ENCODE measurements around the gene GBGT1. TPM values are rescaled to one million over a fixed set of nuclear protein-coding genes. Genes with fewer than 3 reads are reported as not detected.

Gene GBGT1
- total RNA-seq, 1 experiment from 2014 or later, result 16.5 TPM

GRCh38 chr9:133143639-133144141, 20.0 kb downstream of the GBGT1 start:
- peak overlapping the region; percentile 62 for H3K4me3 Mint-ChIP-seq
- no peak for DNase-seq (ENCODE audit: low spot score)
- H3K36me3 Mint-ChIP-seq, result no peaks in the 10 kb centered on the region
- CTCF ChIA-PET, result interaction anchor here (0.6 to 5.4 kb wide), 53 partner anchors 7 to 701 kb away, joined by 3 to 93 read pairs (median 7); partner anchors contain the start of genes CACFD1, CEL, GTF3C5 and RALGDS
- no peak for ATAC-seq
- H3K9me3 Mint-ChIP-seq, result no peaks in the 10 kb centered on the region
- POLR2A ChIA-PET, result interaction anchor here (0.9 to 1.5 kb wide), 3 partner anchors 24 to 113 kb away, joined by 3 to 5 read pairs (median 3); partner anchors contain the start of gene GTF3C5
- peaks cover 24% of the 10 kb centered on the region for H3K4me1 Mint-ChIP-seq
- no peak overlapping the region for H3K27ac Mint-ChIP-seq
- no peak for TF ChIP-seq OVOL2 (CRISPR knock-in tag; IDR thresholded peaks at IDR 0.05; ENCODE audit: borderline replicate concordance)
- TF ChIP-seq KAT7 (CRISPR knock-in tag; IDR thresholded peaks at IDR 0.05; ENCODE audit: borderline replicate concordance), result no peak
- no peak for TF ChIP-seq ZNF532 (CRISPR knock-in tag; IDR thresholded peaks at IDR 0.05; ENCODE audit: borderline replicate concordance)
- peak; percentile 97 for TF ChIP-seq HMGA2 (CRISPR knock-in tag; IDR thresholded peaks at IDR 0.05)
- no peak for TF ChIP-seq GABPB1 (CRISPR knock-in tag; IDR thresholded peaks at IDR 0.05)
- no peak for TF ChIP-seq NFYB (CRISPR knock-in tag; conservative IDR thresholded peaks at IDR 0.05; ENCODE audit: low read depth)
- no peak for TF ChIP-seq ZNF425 (CRISPR knock-in tag; conservative IDR thresholded peaks at IDR 0.05)
- TF ChIP-seq E2F4 (CRISPR knock-in tag; IDR thresholded peaks at IDR 0.05; ENCODE audit: borderline replicate concordance, low read depth), result no peak
- peaks cover 10% of the 10 kb centered on the region for H3K27me3 Mint-ChIP-seq (ENCODE audit: low read depth)

- ATAC-seq, result no peak
- H3K4me3 Mint-ChIP-seq, result no peak overlapping the region
- TF ChIP-seq ZMAT4 (CRISPR knock-in tag; IDR thresholded peaks at IDR 0.05) (no peak), ZNF219 (CRISPR knock-in tag; IDR thresholded peaks at IDR 0.05; ENCODE audit: borderline replicate concordance) (no peak), ESRRA (CRISPR knock-in tag; IDR thresholded peaks at IDR 0.05; ENCODE audit: borderline replicate concordance) (no peak), USF1 (CRISPR knock-in tag; IDR thresholded peaks at IDR 0.05) (no peak), TP53 (CRISPR knock-in tag; IDR thresholded peaks at IDR 0.05) (no peak), PREB (CRISPR knock-in tag; IDR thresholded peaks at IDR 0.05; ENCODE audit: borderline replicate concordance) (no peak), ZNF425 (CRISPR knock-in tag; conservative IDR thresholded peaks at IDR 0.05) (no peak)
Observed at GRCh38 chr9:133142684-133143622, 20.8 kb downstream of the GBGT1 start.

More at GRCh38 chr9:133142684-133143622, 20.8 kb downstream of the GBGT1 start:
- Mint-ChIP-seq H3K9me3 (no peaks in the 10 kb centered on the region), H3K27ac (no peak overlapping the region), H3K4me1 (peaks cover 19% of the 10 kb centered on the region), H3K36me3 (no peaks in the 10 kb centered on the region), H3K27me3 (ENCODE audit: low read depth) (peaks cover 8% of the 10 kb centered on the region)
- ChIA-PET CTCF (interaction anchor here (0.6 to 5.4 kb wide), 22 partner anchors 10 to 702 kb away, joined by 3 to 93 read pairs (median 15); partner anchors contain the start of genes GTF3C5 and RALGDS), POLR2A (no interaction called here)
- no peak for DNase-seq (ENCODE audit: low spot score)

All from WTC11 (cell line).